HG03457 (cell line): Measurements from ENCODE around the gene CSTB.

Source experiments
- ATAC-seq: cut with Tn5 transposase; IDR thresholded peaks from one replicate; pipeline ENCODE4 v1.9.1; 2021; ENCODE audit warnings: moderate number of reproducible peaks; ENCODE audit not compliant: unreplicated experiment

Gene CSTB

GRCh38 chr21:43769325-43769958, 6.7 kb downstream of the CSTB start:
- ATAC-seq, result no peak

GRCh38 chr21:43768868-43769167, 7.3 kb downstream of the CSTB start:
- no peak for ATAC-seq

GRCh38 chr21:43767984-43768867, 7.9 kb downstream of the CSTB start:
- ATAC-seq, result no peak

GRCh38 chr21:43767498-43767983, 8.6 kb downstream of the CSTB start:
- no peak for ATAC-seq

- no peak for ATAC-seq
Observed at GRCh38 chr21:43766734-43767497, 9.2 kb downstream of the CSTB start.

- no peak for ATAC-seq
Observed at GRCh38 chr21:43764576-43765495, 11.3 kb downstream of the CSTB start.

- ATAC-seq, result no peak
Observed at GRCh38 chr21:43763901-43764523, 12.1 kb downstream of the CSTB start.

- no peak for ATAC-seq
Observed at GRCh38 chr21:43762303-43763128, 13.6 kb downstream of the CSTB start.

- ATAC-seq, result no peak
Observed at GRCh38 chr21:43761886-43762285, 14.2 kb downstream of the CSTB start.

GRCh38 chr21:43760391-43760958, 15.6 kb downstream of the CSTB start:
- no peak for ATAC-seq

- no peak for ATAC-seq
Observed at GRCh38 chr21:43759651-43760050, 16.5 kb downstream of the CSTB start.

GRCh38 chr21:43758811-43759210, 17.3 kb downstream of the CSTB start:
- ATAC-seq, result no peak

- no peak for ATAC-seq
Observed at GRCh38 chr21:43758111-43758641, 17.9 kb downstream of the CSTB start.

- no peak for ATAC-seq
Observed at GRCh38 chr21:43757601-43758000, 18.5 kb downstream of the CSTB start.

- ATAC-seq, result no peak
Observed at GRCh38 chr21:43755820-43756594, 20.1 kb downstream of the CSTB start.

- no peak for ATAC-seq
Observed at GRCh38 chr21:43754948-43755781, 20.9 kb downstream of the CSTB start.

- no peak for ATAC-seq
Observed at GRCh38 chr21:43753439-43753799, 22.7 kb downstream of the CSTB start.
